DND-41 (cell line): ENCODE results near the gene RABGAP1L.
"Not testable (repeated sequence)": the region's sequence is repeated elsewhere in the genome, so short reads cannot be mapped to it uniquely, and the experiment has no call there.

Source experiments
- ATAC-seq: fragments of 200-7000 bp; cut with Tn5 transposase; 3 replicates; pipeline ENCODE4 v1.9.1; 2021; ENCODE audit warnings: low read depth; ENCODE audit not compliant: insufficient read depth
- DNase-seq: peaks from one replicate; pipeline ENCODE4 v3.0.0-alpha.2; 2020
- H2AFZ ChIP-seq: 2 replicates; pipeline ENCODE4 v1.6.0; 2012; ENCODE audit warnings: low read depth, low read length
- H3K27ac ChIP-seq: 2 replicates; pipeline ENCODE4 v1.5.1; 2012; ENCODE audit warnings: low read length, inconsistent platforms
- H3K27me3 ChIP-seq: fragments of 200-600 bp; sonication (generic); 2 replicates; pipeline ENCODE4 v1.6.0; 2012; ENCODE audit warnings: low read length, mild to moderate bottlenecking, inconsistent platforms; ENCODE audit not compliant: insufficient read depth, poor library complexity
- H3K36me3 ChIP-seq: 2 replicates; pipeline ENCODE4 v1.5.1; 2012; ENCODE audit warnings: low read length, inconsistent platforms; ENCODE audit not compliant: insufficient read depth
- H3K4me1 ChIP-seq: 2 replicates; pipeline ENCODE4 v1.5.1; 2012; ENCODE audit warnings: mild to moderate bottlenecking, low read length; ENCODE audit not compliant: insufficient read depth
- H3K4me2 ChIP-seq: 2 replicates; pipeline ENCODE4 v1.6.0; 2012; ENCODE audit warnings: mild to moderate bottlenecking, moderate library complexity, low read length, inconsistent platforms; ENCODE audit not compliant: insufficient read depth
- H3K4me3 ChIP-seq, 2 experiments: fragments of 200-600 bp in 1 of 2; shearing (Covaris generic) in 1 of 2; 2 replicates each; pipeline ENCODE4 v1.5.1; 2012 to 2016; ENCODE audit warnings: inconsistent platforms in 2 of 2, low read length in 2 of 2, mild to moderate bottlenecking in 2 of 2, low read depth in 1 of 2, moderate library complexity in 1 of 2
- H3K79me2 ChIP-seq: 2 replicates; pipeline ENCODE4 v1.6.0; 2012; ENCODE audit warnings: low read length, inconsistent platforms; ENCODE audit not compliant: insufficient read depth
- H3K9ac ChIP-seq: 2 replicates; pipeline ENCODE4 v1.6.0; 2012; ENCODE audit warnings: low read depth, mild to moderate bottlenecking, inconsistent platforms, low read length, moderate library complexity
- H3K9me3 ChIP-seq: 2 replicates; pipeline ENCODE4 v1.5.1; 2012; ENCODE audit warnings: low read length, moderate library complexity, mild to moderate bottlenecking, inconsistent platforms; ENCODE audit not compliant: insufficient read depth, severe bottlenecking
- H4K20me1 ChIP-seq: 2 replicates; pipeline ENCODE4 v1.6.0; 2012; ENCODE audit warnings: low read length; ENCODE audit not compliant: insufficient read depth
- EZH2 ChIP-seq: IDR thresholded peaks from 3 replicates; pipeline ENCODE4 v1.6.1; 2012; ENCODE audit warnings: borderline replicate concordance, low read depth, mild to moderate bottlenecking, moderate library complexity, low read length, inconsistent platforms; ENCODE audit not compliant: severe bottlenecking
- TF ChIP-seq, protein P1 (sequence below): IDR thresholded peaks from 2 replicates; pipeline ENCODE4 v1.5.1; 2012; ENCODE audit warnings: borderline replicate concordance, low read length, moderate library complexity, mild to moderate bottlenecking; ENCODE audit not compliant: poor library complexity, severe bottlenecking; ENCODE audit errors: extremely low read depth

The RABGAP1L gene

DNA sequence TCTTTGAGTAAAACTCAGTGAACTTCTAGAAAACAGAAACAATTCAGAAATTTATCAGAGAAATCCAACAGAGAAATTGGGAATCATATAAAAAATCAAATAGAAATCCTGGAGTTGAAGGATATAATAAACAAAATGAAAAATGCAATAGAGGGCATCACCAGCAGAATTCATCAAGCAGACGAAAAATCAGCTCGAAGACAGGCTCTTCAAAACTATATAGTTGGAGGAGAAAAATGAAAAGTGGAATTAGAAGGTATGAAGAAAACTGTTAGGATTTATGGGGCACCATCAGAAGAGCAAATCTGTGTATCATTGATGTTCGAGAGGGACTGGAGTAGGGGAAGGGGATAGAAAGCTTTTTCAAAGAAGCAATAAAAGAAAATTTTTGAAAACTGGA, 167.0 kb downstream of the RABGAP1L start:
- Histone ChIP-seq H2AFZ (no peak overlapping the region), H3K9ac (no peak overlapping the region), H4K20me1 (no peaks in the 10 kb centered on the region), H3K4me2 (no peak overlapping the region), H3K4me3 (no peak overlapping the region), H3K4me1 (no peaks in the 10 kb centered on the region), H3K36me3 (peaks cover 7% of the 10 kb centered on the region; the same call in 1 of the 2 replicates), H3K27ac (no peak overlapping the region), H3K9me3 (peaks cover 44% of the 10 kb centered on the region), H3K79me2 (no peaks in the 10 kb centered on the region), H3K27me3 (no peaks in the 10 kb centered on the region)
- TF ChIP-seq EZH2, result no peak
- TF ChIP-seq, protein P1, sequence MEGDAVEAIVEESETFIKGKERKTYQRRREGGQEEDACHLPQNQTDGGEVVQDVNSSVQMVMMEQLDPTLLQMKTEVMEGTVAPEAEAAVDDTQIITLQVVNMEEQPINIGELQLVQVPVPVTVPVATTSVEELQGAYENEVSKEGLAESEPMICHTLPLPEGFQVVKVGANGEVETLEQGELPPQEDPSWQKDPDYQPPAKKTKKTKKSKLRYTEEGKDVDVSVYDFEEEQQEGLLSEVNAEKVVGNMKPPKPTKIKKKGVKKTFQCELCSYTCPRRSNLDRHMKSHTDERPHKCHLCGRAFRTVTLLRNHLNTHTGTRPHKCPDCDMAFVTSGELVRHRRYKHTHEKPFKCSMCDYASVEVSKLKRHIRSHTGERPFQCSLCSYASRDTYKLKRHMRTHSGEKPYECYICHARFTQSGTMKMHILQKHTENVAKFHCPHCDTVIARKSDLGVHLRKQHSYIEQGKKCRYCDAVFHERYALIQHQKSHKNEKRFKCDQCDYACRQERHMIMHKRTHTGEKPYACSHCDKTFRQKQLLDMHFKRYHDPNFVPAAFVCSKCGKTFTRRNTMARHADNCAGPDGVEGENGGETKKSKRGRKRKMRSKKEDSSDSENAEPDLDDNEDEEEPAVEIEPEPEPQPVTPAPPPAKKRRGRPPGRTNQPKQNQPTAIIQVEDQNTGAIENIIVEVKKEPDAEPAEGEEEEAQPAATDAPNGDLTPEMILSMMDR, result no peak
- ATAC-seq (no peak), DNase-seq (no peak)

DNA sequence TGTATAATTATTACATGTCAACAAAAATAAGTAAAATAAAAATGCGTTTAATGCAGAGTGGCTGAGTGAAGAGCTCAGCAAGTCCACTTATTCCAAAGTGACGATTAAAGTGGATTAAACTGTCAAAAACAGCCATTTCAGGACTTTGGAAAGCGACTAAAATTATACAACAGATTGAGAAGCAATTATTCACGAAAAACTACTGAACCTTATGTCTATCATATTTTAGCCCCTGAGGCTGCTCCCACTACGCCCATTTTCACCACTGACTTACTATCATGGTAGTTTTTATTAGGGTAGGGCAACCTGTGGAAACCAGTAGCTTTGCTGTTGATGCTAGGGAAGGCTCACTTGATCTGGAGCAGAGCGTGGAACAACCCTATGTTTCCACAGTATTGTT, 174.1 kb downstream of the RABGAP1L start:
- Histone ChIP-seq H3K79me2 (no peaks in the 10 kb centered on the region), H3K27ac (no peak overlapping the region), H3K9ac (no peak overlapping the region), H3K4me2 (no peak overlapping the region), H2AFZ (no peak overlapping the region), H4K20me1 (no peaks in the 10 kb centered on the region), H3K36me3 (no peaks in the 10 kb centered on the region), H3K9me3 (no peaks in the 10 kb centered on the region), H3K4me1 (no peaks in the 10 kb centered on the region), H3K4me3 (no peak overlapping the region), H3K27me3 (no peaks in the 10 kb centered on the region)
- TF ChIP-seq, protein P1, result no peak
- no peak for TF ChIP-seq EZH2
- DNase-seq (no peak), ATAC-seq (no peak)

DNA sequence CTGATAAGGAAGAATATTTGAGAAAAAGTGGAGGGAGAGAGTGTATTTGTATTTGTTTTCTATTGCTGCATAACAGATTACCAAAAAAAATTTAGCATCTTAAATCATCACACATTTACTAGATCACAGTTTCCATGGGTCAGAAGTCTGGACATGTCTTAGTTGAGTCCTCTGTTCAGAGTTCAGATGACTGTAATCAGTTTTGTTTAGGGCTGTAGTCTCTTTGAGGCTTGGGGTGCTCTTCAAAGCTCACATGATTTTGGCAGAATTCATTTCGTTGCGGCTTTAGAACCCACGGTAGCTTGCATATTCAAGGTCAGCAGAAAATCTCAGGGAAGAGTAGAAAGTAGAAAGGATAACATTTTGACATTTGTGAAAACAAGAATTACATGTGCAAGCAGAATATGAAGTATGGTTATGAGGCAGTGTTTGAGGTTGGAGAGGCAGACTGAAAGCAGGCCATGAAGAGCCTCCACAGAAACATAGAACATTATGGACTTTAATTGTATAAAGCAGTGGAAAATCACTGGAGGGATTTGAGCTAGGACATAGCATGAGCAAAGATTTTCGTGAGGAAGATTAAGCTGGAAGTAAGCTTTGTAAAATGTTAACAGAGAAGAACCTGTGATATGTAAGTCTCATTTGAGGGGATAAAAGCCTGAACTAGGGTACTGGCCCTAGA, 177.8 kb downstream of the RABGAP1L start:
- DNase-seq (no peak), ATAC-seq (no peak)
- no peak overlapping the region for H3K4me3 ChIP-seq
- H3K4me2 ChIP-seq, result no peak overlapping the region
- H3K36me3 ChIP-seq, result no peaks in the 10 kb centered on the region
- no peak overlapping the region for H3K27ac ChIP-seq
- no peak for TF ChIP-seq EZH2
- H3K4me1 ChIP-seq, result no peaks in the 10 kb centered on the region
- no peak overlapping the region for H3K9ac ChIP-seq
- no peaks in the 10 kb centered on the region for H3K27me3 ChIP-seq
- no peak overlapping the region for H2AFZ ChIP-seq
- H3K9me3 ChIP-seq, result no peaks in the 10 kb centered on the region
- no peaks in the 10 kb centered on the region for H3K79me2 ChIP-seq
- H4K20me1 ChIP-seq, result no peaks in the 10 kb centered on the region

DNA sequence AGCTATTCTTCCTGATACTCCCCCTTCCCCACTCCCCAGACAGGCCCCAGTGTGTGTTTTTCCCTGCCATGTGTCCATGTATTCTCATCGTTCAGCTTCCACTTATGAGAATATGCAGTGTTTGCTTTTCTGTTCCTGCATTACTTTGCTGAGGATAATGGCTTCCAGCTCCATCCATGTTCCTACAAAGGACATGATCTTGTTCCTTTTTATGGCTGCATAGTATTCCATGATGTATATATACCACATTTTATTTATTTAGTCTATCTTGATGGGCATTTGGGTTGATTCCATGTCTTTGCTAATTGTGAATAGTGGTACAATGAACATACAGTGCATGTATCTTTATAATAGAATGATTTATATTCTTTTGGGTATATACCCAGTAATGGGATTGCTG, 181.1 kb downstream of the RABGAP1L start:
- not testable (repeated sequence) for H3K4me2 ChIP-seq, H3K9ac ChIP-seq, DNase-seq, H3K27me3 ChIP-seq, H3K27ac ChIP-seq, ATAC-seq, H3K9me3 ChIP-seq, H2AFZ ChIP-seq, H3K4me3 ChIP-seq, H3K4me1 ChIP-seq, H4K20me1 ChIP-seq, H3K36me3 ChIP-seq, H3K79me2 ChIP-seq
